Activated CD4-positive, alpha-beta T cell treated with anti-CD3 and anti-CD28 coated beads, Interleukin-2, amount 50 U/mL, for 24 hours (primary cell): Measurements from ENCODE around the gene RAC3.

Experiments used
- DNase-seq, 2 donors: peaks; one replicate each; pipeline ENCODE4 v3.0.0-alpha.2; 2020; ENCODE audit warnings: low read depth in 1 of 2, low spot score in 1 of 2

Gene RAC3

GRCh38 chr17:82031303-82031884, at the start of gene RAC3:
TSS of gene RAC3 (plus strand) at chr17:82031678. CDS start at chr17:82031762, 84 bp downstream.
- DNase-seq = no peak

GRCh38 chr17:81983011-81983638, 48.4 kb upstream of the RAC3 start:
- no peak for DNase-seq

DNA sequence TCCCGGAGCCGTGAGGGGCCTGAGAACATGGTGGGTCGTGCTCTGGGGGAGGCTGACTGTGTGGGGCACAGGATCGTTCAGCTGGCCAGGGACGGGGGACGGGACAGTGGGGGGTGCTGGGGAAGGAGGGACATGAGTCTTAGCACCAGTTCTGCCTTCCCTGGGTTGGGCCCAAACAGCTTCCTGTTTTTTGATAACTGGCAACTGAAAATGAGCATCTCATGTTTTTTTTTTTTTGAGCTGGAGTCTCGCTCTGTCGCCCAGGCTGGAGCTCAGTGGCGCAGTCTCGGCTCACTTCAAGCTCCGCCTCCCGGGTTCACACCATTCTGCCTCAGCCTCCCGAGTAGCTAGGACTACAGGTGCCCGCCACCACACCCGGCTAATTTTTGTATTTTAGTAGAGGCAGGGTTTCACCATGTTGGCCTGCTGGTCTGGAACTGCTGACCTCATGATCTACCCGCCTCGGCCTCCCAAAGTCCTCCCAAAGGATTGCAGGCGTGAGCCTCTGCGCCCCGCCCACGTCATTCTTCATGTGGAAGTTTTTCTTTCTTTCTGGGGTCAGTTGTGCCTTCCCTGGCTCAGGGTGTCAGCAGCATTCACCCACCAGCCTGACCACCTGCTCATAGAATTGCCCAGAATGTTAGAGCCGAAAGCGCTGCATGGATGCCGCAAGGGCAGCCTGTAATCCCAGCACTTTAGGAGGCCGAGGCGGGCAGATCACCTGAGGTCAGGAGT, 47.7 kb upstream of the RAC3 start:
- no peak for DNase-seq

GRCh38 chr17:81984773-81985410, 46.6 kb upstream of the RAC3 start:
- DNase-seq = no peak

GRCh38 chr17:81986606-81987005, 44.9 kb upstream of the RAC3 start:
- DNase-seq = no peak

DNA sequence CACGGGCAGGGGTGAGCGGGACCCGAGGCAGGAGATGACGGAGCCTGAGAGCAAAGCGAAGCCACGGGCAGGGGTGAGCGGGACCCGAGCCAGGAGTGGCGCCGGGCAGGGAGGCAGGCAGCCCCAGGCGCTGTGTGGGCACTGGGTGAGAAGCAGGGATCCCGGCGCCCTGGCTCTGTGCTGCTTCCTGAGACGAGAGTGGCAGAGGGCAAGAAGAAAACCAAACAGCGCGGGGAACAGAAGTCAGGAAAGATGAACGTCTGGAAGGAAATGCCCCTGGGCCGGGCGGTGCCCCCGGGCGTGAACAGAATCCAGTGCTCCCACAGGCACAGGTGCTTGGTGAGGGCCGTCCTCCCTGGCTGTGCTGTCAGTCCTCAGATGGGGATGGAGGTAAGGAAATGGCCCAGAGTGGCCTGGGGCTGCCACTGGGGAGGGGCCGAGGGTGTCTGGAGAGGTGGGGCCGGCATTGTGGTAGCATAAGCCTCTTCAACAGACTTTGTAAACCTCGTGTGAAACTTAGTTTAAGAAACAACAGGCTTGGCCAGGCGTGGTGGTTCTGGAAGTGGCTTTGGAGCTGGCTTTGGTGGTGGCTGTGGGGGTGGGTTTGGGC, 44.2 kb upstream of the RAC3 start:
- DNase-seq = no peak

DNA sequence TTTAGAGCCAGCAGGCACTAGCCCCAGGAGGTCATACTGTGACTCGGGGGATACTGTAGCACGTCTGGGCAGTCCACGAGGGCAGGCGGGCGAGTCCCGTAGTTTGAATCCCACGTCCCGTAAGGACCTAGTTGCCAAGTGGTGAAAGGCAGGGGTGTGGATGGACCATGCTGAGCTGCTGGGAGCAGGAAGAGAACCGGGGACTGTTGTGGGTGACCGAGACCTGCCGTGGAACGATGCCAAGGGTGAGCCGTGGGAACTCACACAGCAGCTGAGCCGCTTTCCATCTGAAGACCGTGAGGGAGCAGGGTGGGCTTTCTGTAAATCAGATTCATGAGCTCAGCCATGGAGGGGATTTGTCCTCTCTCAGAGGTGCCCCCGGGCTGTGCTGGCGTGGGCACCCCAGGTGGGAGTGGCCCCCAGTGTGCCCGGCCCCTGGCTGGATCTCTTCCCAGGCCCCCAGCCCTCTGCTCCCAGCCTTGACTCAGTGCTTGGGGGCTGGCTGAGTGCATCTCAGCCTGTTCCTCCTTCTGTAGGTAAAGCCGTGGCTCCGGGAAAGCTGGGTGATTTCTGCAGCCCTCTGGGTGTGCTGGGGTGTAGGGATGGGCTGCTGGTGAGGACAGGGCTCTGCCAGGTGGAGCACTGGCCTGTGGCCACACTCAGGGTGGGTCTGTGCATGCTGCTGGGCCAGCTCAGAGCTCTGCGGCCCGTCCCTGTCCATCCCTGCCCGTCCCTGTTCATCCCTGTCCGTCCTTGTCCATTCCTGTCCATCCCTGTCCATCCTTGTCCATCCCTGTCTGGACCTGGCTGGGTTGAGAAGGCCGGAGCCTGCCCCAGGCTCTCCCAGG, 40.4 kb upstream of the RAC3 start:
- DNase-seq = no peak

DNA sequence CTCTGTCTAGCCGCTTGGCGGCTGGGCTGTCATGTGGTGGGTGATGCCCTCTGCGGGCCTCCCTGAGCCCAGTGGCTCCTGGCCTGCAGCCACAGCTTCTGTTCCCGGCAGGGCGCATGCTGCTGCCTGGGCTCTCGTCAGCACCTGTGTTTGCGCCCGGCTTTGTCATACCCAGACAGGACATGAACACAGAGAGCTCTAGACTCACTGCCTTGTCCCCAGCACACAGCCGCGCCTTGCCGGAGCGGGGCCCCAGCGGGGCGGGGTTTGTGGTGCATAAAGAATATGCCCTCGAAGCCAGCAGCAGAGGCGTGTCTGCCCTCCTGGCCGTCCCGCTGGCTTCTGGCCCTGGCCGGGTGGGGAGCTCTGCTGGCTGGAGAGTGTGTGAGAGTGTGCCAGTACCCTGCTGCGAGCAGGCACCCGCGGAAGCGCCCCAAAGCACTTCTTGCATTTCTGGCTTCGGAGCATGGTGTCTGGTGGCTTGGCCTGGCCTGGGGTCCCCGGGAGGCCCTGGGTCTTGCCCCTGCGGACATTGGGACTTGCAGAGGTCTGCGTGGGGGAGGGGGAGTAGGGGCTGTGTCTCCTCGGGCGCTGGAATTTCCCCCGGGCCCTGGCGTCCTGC, 39.7 kb upstream of the RAC3 start:
- no peak for DNase-seq

GRCh38 chr17:81992306-81993102, 39.0 kb upstream of the RAC3 start:
- DNase-seq = no peak

- no peak for DNase-seq
Measured at GRCh38 chr17:81993729-81994592, 37.5 kb upstream of the RAC3 start.

- no peak for DNase-seq
Measured at GRCh38 chr17:81994593-81995462, 36.6 kb upstream of the RAC3 start.

GRCh38 chr17:81995463-81996231, 35.8 kb upstream of the RAC3 start:
- no peak for DNase-seq

GRCh38 chr17:81996232-81996756, 35.2 kb upstream of the RAC3 start:
- DNase-seq = no peak

DNA sequence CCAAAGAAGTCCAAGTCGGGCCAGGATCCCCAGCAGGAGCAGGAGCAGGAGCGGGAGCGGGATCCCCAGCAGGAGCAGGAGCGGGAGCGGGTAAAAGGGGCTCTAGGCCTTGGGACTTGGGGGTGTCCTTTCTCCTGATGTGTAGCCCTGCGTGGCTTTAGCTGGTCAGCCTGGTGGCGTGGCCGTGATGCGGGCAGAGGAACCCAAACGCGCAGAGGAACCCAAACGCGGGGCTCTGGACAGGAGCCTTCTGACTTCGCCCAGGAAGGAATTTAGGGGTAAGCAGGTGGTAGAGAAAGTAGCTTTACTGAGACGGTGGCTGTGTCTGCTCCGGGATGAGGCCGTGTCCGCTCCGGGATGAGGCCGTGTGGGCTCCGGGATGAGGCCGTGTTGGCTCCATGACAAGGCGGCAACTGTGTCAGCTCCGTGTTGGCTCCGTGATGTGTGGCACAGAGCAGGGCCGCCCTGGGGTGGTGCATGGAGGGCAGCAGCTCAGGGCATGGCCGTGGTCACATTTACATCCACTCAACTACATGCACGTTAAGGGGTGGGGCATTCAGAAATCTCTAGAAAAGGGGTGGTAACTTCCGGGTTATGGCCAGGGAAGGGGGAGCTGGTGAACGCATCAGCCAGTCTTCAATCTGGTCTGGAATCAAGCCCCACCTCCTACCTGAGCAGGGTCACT, 34.6 kb upstream of the RAC3 start:
- no peak for DNase-seq

DNA sequence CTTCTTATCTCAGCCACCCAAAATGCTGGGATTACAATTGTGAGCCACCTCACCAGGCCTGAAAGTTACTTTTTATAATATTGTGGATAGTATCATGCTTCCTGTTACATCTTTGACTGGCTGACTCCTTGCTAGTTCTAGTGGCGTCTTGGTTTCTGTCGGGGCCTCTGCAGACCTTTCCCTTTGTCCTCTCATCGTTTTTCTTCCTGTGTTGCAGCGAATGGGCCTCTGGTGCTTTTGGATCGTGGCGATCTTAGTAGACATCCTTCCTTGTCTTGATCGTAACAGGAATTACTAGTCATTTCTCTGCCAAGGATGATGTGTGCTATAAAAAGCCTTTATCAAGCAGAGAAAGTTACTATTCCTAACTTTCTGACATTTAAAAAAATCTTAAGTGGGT, 33.3 kb upstream of the RAC3 start:
- DNase-seq = no peak
